CD4-positive, alpha-beta T cell treated with Interleukin-15 for 1 hour (primary cell): Measurements from ENCODE around the gene ONECUT3.
"Not testable (repeated sequence)": the region's sequence is repeated elsewhere in the genome, so short reads cannot be mapped to it uniquely, and the experiment has no call there.

Experiments used
- DNase-seq: peaks from one replicate; pipeline ENCODE4 v3.0.0-alpha.2; 2020

Gene ONECUT3

GRCh38 chr19:1756705-1757465 is 3.6 kb downstream of the ONECUT3 start:
- no peak for DNase-seq

GRCh38 chr19:1757468-1758230 is 4.3 kb downstream of the ONECUT3 start:
- no peak for DNase-seq

- DNase-seq = no peak
These were observed 4.9 kb downstream of the ONECUT3 start for GRCh38 chr19:1758231-1758577.

DNA sequence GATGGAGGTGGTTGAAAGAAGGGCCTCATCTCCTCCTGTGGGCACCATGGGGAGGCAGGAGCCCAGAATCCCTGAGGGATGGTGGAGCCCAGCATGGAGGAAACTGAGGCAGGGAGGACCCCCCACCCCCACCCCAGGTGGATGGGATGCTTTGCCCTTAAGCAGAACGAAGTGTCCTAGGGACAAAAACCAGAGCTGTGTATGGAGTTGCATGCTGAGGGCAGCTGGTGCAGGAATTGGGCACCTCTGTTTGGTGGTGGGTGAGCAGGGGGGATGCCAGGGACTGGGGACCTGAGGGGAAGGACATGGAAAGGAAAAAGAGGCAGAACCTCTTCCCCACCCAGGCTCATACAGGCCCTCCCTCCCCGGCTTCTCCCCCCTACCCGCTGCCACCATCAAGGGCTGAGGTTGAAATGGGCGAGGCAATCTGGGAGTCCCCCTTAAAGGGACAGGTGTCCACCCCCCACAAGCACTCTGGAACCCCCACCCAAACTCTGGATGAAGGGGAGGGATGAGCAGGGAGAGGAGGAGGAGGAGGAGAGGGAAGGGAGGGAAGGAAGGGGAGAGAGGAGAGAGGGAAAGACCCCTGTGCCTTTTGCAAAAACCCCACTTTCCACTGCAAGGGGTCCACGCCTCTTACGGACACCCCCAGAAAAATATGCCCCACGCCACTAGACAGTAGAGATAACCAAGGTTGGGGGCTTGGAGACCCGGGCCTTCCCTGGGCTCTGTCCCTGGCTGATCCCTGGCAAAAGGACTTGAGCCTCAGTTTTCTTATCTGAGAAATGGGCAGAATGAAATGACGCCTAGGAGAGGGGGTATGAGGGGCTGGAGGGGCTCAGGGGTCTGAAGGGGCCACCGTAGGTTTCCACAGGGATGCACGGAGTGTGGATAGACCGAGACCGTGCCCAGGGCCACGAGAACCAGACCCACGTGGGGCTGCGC is 5.9 kb downstream of the ONECUT3 start:
- no peak for DNase-seq

DNA sequence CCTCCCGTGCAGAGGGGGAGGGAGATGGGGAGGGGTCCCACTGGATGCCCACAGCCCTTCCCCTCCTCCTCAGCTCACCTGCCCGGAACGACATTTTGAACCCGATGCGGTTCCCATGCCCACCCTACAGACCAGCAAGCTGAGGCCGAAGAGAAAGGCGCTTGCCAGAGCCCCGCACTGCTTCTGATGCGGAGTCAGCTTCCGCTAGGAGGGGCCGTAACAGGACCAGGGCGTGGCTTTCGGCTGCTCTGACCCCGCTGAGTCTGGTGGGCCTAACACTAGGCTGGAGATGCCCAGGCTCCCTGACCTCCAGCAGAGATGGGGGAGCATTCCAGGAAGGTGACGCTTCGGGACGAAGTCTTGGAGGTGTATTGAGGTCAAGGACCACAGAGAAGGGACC is 6.7 kb downstream of the ONECUT3 start:
- no peak for DNase-seq

- not testable (repeated sequence) for DNase-seq
These were observed 7.7 kb downstream of the ONECUT3 start for GRCh38 chr19:1760786-1761527.

GRCh38 chr19:1761528-1762242 is 8.4 kb downstream of the ONECUT3 start:
- DNase-seq = no peak

GRCh38 chr19:1762243-1763117 is 9.2 kb downstream of the ONECUT3 start:
- no peak for DNase-seq

DNA sequence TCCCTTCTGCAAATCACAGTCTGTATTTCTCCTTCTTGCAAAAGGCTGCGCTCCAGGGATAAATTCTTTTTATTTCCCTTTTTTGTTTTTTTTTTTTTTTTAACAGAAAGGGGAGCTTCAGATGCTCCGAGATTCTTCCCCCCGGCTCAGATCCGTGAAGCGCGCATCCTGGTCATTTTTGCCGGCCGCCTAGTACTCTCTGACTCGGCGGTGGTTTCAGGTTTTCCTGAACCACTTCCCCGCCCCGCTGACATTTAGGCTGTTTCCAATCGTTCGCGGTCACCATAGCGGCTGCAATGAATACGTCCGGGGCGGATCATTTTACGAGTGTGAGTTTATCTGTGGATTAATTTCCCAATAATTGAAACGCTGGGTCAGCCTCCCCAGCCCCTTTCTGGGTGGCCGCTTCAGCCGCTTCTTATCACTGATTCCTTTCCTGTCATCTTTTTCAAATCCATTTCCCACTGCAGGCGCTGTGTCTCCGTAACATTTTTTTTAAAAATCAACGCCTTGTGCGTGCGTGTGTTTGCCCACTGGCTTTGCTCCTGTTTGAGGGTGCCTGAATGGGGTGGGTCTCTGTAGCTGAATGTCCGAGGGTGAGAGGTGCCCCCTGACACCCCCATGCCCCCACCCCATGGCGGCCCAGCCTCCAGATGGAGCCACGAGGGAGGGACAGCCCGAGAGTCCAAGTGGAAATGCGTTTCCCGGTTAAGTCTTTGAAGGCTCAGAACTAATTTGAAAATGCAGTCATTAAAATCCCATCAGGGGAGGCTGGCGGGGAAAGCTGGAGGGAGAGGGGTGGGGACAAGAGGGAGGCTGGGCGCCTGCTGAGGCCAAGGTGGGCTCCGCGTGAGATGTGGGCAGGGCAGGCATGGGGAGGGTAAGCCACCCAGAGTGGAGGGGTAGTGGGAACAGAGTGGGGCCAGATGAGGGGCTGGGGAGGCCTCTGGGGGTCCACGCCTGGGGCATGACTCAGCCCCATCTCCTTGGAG is 10.6 kb downstream of the ONECUT3 start:
- no peak for DNase-seq

DNA sequence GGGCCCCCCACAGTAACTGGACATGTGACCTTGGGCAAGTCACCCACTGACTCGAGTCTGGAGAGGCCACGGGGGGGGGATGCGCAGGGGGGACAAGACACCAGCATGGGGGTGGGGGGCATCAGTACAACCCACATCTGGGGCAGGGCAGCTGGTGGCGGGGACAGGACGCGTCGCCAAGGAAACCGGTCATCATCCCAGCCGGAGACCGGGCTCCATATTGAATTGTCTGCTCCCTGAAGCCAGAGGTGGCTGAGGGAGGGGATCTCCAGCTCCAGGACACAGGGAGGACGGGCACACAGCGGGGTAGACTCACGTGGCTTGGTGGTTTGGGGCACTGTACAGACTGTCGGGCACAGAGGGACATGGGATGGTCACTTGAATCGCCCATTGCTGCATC is 11.4 kb downstream of the ONECUT3 start:
- no peak for DNase-seq

GRCh38 chr19:1765232-1765903 is 12.1 kb downstream of the ONECUT3 start:
- DNase-seq = no peak

DNA sequence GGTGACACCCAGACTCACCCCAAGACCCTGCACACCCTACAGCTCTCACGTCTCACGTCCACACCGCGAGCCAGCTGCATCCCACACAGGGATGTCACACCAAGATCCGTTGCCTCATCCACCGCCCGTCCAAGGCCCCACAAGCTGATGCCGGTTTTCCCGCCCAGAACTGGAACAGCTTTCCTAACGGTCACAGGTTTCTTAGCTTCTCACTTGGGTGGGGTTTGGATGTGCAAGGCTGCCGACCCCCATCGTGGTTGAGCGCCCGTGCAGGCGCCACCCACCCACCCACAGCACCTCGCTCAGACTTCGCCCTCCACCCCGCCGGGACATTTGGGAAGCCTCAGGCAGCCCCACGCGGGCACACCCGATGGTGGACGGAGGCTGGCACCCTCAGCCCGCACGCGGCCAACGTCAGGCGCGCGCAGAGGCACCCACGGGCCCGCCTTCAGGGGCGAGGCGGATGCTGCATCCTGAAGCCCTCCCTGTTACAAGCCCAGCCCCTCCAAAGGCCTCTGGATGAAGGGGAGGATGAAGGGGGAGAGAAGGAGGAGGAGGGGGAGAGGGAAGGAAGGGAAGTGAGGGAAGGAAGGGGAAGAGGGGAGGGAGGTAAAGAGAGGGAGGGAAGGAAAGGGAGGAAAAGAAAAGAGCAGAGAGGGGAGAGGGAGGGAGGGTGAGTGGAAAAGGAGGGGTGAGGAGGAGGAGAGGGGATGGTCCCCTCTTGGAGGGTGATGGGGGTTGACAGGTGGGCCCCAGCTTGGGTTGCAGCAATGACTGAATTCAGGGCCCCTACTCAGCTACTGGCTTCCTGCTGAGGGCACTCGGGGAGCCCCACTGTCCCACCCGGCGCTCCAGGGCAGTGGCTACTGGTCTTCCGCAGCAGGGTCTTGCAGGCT is 12.8 kb downstream of the ONECUT3 start:
- DNase-seq = no peak

GRCh38 chr19:1766800-1767352 is 13.6 kb downstream of the ONECUT3 start:
- no peak for DNase-seq

DNA sequence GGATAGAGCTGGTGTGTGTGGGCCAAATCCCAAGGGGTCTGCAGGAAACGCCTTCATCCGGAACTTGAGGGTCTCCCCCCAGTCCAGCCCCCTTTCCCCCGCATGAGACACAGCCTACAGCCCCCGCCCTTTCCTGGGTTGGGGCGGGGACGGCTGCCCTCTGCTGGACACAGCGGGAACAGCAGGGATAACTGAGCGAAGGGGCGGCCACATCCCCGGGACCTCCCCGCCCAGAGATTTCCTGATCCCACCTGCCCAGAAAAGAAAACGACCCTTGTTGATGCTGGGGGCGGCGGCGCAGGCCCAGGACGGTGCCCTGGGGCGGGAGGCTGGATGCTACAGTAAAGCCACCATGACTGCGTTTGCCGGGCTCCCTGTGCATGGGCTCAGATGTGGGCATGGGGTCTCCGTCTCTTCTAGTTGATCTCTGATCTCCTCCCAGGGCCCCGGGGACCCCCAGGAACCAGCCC is 14.2 kb downstream of the ONECUT3 start:
- DNase-seq = peak; percentile 31

DNA sequence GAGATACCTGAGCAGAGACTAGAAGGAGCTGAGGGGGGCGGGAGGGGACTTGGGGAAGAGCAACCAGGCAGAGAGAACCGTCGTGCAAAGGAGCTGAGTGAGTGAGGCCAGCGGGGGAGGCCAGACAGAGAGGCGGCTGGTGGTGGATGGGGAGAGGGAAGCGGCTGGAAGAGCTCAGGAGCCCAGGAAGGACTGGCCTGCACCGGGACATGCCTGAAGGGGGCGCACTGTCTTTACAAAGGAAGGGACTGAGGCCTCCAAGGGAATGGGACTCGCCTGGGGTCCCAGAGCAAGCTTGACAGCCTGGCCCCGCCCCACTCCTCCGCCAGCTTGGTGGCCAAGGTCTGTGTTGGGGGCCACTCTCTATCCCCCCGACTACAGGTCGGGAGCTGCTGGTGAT is 14.9 kb downstream of the ONECUT3 start:
- DNase-seq = no peak

DNA sequence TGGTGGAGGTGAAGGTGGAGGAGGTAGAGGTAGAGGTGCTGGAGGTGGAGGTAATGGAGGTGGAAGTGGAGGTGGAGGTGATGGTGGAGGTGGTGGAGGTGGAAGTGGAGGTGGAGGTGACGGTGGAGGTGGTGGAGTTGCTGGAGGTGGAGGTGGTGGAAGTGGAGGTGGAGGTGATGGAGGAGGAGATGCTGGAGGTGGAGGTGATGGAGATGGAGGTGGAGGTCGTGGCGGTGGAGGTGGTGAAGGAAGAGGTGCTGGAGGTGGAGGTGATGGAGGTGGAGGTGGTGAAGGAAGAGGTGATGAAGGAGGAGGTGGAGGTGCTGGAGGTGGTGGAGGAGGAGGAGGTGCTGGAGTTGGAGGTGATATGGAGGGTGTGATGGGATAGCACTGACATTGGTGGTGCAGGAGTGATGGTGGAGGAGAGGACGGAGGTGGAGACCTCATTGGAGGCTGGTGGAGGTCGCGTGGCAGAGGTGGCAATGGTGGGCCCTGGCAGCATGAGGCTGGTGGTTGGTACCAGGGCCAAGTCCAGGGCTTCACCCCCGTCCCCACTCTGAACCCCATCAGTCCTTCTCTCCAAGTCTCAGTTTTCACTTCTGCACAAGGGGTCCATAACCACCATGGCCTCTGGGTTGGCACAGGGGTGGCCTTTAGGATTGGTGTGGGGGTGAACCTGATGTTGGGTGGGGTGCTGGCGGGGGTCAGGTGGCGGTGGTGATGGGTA is 15.8 kb downstream of the ONECUT3 start:
- no peak for DNase-seq

- DNase-seq = no peak
These were observed 16.3 kb downstream of the ONECUT3 start for GRCh38 chr19:1769645-1769985.
